GM19351 (cell line): Measurements from ENCODE around the gene IFIT3.
"Not testable (repeated sequence)": the region's sequence is repeated elsewhere in the genome, so short reads cannot be mapped to it uniquely, and the experiment has no call there.

Experiments
- ATAC-seq: cut with Tn5 transposase; IDR thresholded peaks from one replicate; pipeline ENCODE4 v1.9.1; 2021; ENCODE audit warnings: mild to moderate bottlenecking, moderate library complexity; ENCODE audit not compliant: unreplicated experiment

The IFIT3 gene

GRCh38 chr10:89303161-89303560, 24.6 kb upstream of the IFIT3 start:
- no peak for ATAC-seq

DNA sequence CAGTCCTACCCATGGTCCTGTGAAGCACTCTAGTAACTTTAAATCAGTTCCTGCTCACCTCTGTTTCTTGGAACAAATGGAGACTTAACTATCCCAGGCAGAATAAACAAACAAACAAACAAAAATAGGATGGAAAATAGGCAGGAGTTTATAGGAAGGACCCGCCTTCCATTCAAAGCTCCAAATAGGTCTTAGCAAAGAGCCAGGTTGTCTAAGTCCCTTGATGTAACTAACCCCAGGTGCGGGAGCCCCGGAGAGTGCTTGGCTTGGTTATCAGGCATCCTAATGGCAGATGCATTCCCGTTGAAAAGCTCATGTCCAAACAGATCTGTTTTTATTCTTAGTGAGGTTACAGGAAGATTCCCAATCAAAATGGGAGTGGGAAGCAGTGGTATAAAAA, 23.8 kb upstream of the IFIT3 start:
- ATAC-seq, result no peak

GRCh38 chr10:89304446-89304845, 23.4 kb upstream of the IFIT3 start:
- no peak for ATAC-seq

GRCh38 chr10:89304925-89305324, 22.9 kb upstream of the IFIT3 start:
- ATAC-seq, result no peak

DNA sequence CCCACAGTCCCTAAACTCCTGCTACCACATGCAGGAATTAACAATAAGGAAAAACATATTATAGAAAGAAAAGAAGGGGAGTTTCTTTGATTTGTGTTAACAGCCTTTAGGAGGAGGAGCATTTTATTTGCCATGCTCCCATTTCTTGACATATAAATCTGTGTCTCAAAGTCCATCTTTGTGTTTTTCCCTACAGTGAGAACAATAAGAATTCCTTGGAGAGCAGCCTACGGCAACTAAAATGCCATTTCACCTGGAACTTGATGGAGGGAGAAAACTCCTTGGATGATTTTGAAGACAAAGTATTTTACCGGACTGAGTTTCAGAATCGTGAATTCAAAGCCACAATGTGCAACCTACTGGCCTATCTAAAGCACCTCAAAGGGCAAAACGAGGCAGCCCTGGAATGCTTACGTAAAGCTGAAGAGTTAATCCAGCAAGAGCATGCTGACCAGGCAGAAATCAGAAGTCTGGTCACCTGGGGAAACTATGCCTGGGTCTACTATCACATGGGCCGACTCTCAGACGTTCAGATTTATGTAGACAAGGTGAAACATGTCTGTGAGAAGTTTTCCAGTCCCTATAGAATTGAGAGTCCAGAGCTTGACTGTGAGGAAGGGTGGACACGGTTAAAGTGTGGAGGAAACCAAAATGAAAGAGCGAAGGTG, 21.9 kb upstream of the IFIT3 start:
- no peak for ATAC-seq

GRCh38 chr10:89306434-89307268, 21.1 kb upstream of the IFIT3 start:
- ATAC-seq, result no peak

DNA sequence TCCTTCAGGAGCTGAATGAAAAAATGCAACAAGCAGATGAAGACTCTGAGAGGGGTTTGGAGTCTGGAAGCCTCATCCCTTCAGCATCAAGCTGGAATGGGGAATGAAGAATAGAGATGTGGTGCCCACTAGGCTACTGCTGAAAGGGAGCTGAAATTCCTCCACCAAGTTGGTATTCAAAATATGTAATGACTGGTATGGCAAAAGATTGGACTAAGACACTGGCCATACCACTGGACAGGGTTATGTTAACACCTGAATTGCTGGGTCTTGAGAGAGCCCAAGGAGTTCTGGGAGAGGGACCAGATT, 20.6 kb upstream of the IFIT3 start:
- ATAC-seq, result no peak

DNA sequence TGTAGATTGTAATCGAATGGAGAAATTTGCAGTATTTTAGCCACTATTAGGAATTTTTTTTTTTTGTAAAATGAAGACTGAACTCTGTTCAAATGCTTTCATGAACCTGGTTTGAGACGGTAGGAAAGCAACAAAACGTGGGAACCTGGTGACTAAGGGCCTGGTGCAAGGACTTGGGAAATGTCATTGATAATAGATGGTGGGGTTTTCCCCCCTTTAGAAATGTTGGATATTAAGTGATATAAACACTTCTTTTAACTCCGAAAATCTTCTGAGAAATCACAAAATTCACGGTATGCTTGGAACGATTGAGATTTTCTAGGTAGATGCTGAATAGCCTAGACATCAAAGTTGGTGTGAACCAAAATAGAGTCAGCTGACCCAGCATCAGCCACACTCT, 19.5 kb upstream of the IFIT3 start:
- no peak for ATAC-seq

DNA sequence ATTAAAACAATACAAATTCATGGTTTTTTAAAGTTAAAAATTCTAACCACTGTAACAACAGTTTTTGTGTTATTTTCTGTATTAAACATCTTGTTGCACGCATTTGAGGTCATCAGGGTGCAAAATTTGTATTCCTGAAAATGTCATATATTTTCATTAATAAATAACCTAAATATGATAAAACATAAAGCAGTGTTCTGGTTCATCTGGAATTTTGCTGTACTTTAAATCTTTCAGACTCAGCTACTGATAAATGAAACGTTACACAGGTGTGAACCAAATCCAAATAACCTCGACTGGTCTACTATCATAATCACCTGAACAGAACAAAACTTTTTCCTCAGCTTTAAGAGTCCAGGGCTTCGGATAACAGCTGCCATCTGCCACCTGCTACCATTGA, 19.1 kb upstream of the IFIT3 start:
- ATAC-seq, result no peak

DNA sequence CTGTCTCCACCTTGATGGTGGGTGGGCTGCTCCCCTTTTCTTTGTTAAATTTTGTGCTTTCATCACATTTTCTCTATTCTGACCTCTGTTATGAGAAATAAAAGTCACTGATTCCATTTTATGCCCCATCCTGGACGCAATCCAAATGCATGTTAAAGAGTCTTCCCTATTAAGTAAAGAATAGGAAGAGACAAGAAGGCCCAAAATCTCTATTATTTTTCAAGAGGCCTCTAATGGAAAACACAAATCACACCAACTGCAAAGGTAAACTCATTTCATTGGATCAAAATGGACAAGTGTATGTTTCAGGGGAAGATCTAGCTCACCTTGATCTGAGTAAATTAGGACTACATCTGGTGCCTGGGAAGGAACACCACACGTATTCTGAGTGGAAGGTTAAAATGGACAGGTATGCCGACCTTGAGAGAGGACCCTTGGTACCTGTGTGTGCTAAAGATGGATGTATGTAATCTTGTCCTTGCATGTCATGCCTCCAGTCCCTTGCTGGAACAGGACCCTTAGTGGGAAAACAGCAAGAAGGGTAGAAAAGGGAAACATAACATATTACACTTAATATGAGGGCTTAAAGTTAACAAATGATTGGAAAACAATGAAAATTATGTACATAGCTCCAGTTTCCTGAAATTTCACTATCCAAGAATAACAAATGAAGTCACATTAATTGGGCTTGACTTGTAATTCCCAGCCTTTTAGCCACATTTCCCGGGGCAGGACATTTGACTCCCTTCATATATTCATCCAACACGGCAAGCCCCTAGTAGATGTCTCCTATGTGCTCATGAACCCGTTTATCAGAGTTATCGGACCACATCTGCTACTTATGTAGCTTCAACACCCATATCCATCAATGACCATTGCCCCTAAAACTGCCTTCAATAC, 18.4 kb upstream of the IFIT3 start:
- ATAC-seq, result no peak

DNA sequence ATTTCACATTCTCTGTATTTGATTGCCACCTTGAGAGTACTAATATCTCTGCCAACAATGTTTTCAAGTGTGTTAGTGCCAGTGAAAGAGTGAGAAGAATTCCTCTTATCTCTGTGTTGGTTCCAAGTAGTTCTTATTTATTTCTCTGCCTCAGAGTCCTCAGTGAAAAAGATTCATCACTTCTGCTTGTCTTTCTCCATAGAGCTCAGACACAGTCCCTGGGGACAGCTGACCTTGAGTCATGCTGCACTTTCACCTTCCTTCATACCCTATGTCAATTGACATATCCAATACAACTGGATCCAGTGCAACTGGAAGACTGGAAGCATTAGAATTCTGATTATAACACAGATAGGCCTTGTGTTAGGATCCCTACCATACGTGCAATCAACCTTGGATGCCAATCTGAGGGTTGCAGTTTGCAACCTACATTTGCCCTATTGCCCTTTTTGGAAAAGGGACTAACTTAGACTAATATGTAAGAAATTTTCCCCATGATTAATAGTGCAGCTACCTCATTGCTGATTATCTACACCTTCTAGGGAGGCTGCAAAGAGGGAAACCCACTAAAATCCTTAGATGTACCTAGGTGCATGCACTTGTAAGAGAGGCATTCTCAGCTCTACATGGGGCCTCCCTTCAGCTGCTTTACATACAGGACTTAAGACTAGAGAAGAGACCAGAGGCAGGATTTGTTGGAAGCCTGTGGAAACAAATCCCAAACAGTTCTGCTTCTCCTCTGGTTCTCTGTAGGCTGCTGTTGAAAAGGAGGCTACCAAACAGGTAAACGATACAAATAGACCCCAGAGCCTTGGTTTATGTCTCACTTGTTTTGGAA, 17.5 kb upstream of the IFIT3 start:
- no peak for ATAC-seq

DNA sequence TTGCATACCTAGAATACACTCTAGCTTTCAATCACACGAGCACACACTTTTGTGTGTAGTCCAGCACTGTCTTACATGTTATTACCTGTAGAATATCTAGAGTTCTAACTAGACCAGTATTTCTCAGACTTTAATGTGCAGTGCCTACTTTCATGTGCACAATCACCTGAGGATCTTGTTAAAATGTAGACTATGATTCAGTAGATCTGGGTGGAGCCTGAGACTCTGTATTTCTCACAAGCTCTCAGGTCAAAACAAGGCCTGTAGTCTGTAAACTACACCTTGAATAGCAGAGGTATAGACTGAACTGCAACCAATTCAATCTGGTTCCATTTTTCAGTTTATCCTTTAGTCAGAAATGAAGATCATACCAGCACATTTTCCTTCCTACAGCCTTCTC, 14.8 kb upstream of the IFIT3 start:
- ATAC-seq, result no peak

- ATAC-seq, result no peak
Observed at GRCh38 chr10:89314676-89315075, 13.1 kb upstream of the IFIT3 start.

DNA sequence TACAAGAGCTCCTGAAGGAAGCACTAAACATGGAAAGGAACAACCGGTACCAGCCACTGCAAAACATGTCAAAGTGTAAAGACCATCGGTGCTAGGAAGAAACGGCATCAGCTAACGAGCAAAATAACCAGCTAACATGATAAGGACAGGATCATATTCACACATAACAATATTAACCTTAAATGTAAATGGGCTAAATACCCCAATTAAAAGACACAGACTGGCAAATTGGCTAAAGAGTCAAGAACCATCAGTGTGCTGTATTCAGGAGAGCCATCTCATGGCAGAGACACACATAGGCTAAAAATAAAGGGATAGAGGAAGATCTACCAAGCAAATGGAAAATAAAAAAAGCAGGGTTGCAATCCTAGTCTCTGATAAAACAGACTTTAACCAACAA, 9.8 kb upstream of the IFIT3 start:
- ATAC-seq, result not testable (repeated sequence)

GRCh38 chr10:89325081-89325480, 2.7 kb upstream of the IFIT3 start:
- not testable (repeated sequence) for ATAC-seq

GRCh38 chr10:89325856-89326255, 1.9 kb upstream of the IFIT3 start:
- ATAC-seq, result not testable (repeated sequence)

DNA sequence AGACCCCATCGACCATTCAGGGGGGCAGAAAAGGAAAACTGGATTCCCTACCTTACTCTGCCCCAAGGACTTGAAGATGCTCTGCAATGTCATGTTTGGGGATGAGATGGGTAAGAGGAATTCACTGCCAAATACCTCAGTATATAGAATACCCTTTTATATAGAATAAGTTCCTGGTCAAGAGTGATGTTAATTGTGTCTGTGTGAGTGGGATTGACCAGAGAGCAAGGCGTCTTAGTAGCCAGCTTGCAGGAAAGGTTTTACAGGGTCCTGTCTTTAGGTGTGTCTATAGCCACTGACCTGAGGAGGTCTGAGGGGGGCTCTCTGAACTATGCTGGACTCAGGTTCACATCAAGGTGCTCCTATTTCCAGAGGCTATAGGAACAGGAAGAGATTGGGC, 1.4 kb downstream of the IFIT3 start:
- no peak for ATAC-seq

DNA sequence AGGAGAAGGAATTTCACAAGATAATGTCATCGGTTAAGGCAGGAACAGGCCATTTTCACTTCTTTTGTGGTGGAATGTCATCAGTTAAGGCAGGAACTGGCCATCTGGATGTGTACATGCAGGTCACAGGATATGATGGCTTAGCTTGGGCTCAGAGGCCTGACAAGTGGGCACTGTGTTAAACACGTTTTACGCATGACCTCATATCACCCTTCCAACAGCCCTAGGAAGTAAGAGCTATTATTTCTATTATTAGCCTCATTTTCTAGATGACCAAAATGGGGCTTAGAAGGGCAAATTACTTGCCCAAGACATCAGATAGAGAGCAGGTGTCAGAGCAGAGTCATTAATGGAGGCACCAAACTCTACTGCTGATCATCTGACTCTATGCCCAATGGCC, 2.2 kb downstream of the IFIT3 start:
- ATAC-seq, result not testable (repeated sequence)

- no peak for ATAC-seq
Observed at GRCh38 chr10:89330537-89331212, 2.9 kb downstream of the IFIT3 start.

GRCh38 chr10:89331487-89332122, 3.8 kb downstream of the IFIT3 start:
- not testable (repeated sequence) for ATAC-seq
